Measurements from ENCODE around the gene ZFAND2A. TPM values are rescaled to one million over a fixed set of nuclear protein-coding genes. Genes with fewer than 3 reads are reported as not detected.

Gene ZFAND2A
- total RNA-seq, 1 donor from 2014 or later: 14.1 TPM

- Mint-ChIP-seq H3K4me1 (ENCODE audit: low read depth) (no peaks in the 10 kb centered on the region), H3K27me3 (peaks cover 24% of the 10 kb centered on the region), H3K9me3 (ENCODE audit: low read depth) (no peaks in the 10 kb centered on the region), H3K36me3 (ENCODE audit: insufficient read depth) (no peaks in the 10 kb centered on the region), H3K4me3 (ENCODE audit: low read depth) (no peak overlapping the region), H3K27ac (no peak overlapping the region)
- no peak for TF ChIP-seq CTCF (IDR thresholded peaks at IDR 0.05; ENCODE audit: unreplicated experiment)
- DNase-seq (ENCODE audit: low spot score, unreplicated experiment): no peak
Observed at GRCh38 chr7:1181031-1181430, 21.0 kb upstream of the ZFAND2A start.

GRCh38 chr7:1176891-1177373, 16.9 kb upstream of the ZFAND2A start:
- Mint-ChIP-seq H3K36me3 (ENCODE audit: insufficient read depth) (no peaks in the 10 kb centered on the region), H3K9me3 (ENCODE audit: low read depth) (no peaks in the 10 kb centered on the region), H3K4me1 (ENCODE audit: low read depth) (no peaks in the 10 kb centered on the region), H3K27ac (no peak overlapping the region), H3K4me3 (ENCODE audit: low read depth) (no peak overlapping the region), H3K27me3 (peaks cover 10% of the 10 kb centered on the region)
- TF ChIP-seq CTCF (IDR thresholded peaks at IDR 0.05; ENCODE audit: unreplicated experiment): peak; percentile 56
- peak; percentile 45 for DNase-seq (ENCODE audit: low spot score, unreplicated experiment)

GRCh38 chr7:1175967-1176851, 16.2 kb upstream of the ZFAND2A start:
- no peak overlapping the region for H3K4me3 Mint-ChIP-seq (ENCODE audit: low read depth)
- no peak overlapping the region for H3K27ac Mint-ChIP-seq
- H3K27me3 Mint-ChIP-seq: peaks cover 10% of the 10 kb centered on the region
- H3K36me3 Mint-ChIP-seq (ENCODE audit: insufficient read depth): no peaks in the 10 kb centered on the region
- no peaks in the 10 kb centered on the region for H3K4me1 Mint-ChIP-seq (ENCODE audit: low read depth)
- TF ChIP-seq CTCF (IDR thresholded peaks at IDR 0.05; ENCODE audit: unreplicated experiment): peak; percentile 96
- H3K9me3 Mint-ChIP-seq (ENCODE audit: low read depth): no peaks in the 10 kb centered on the region
- peak; percentile 90 for DNase-seq (ENCODE audit: low spot score, unreplicated experiment)

GRCh38 chr7:1175597-1175966, 15.6 kb upstream of the ZFAND2A start:
- Mint-ChIP-seq H3K4me3 (ENCODE audit: low read depth) (no peak overlapping the region), H3K9me3 (ENCODE audit: low read depth) (no peaks in the 10 kb centered on the region), H3K27me3 (peaks cover 8% of the 10 kb centered on the region), H3K36me3 (ENCODE audit: insufficient read depth) (no peaks in the 10 kb centered on the region), H3K4me1 (ENCODE audit: low read depth) (no peaks in the 10 kb centered on the region), H3K27ac (no peak overlapping the region)
- no peak for TF ChIP-seq CTCF (IDR thresholded peaks at IDR 0.05; ENCODE audit: unreplicated experiment)
- no peak for DNase-seq (ENCODE audit: low spot score, unreplicated experiment)

GRCh38 chr7:1174881-1175596, 15.0 kb upstream of the ZFAND2A start:
- H3K27ac Mint-ChIP-seq: no peak overlapping the region
- H3K4me1 Mint-ChIP-seq (ENCODE audit: low read depth): no peaks in the 10 kb centered on the region
- DNase-seq (ENCODE audit: low spot score, unreplicated experiment): no peak
- no peak for TF ChIP-seq CTCF (IDR thresholded peaks at IDR 0.05; ENCODE audit: unreplicated experiment)
- H3K27me3 Mint-ChIP-seq: peaks cover 3% of the 10 kb centered on the region
- H3K9me3 Mint-ChIP-seq (ENCODE audit: low read depth): no peaks in the 10 kb centered on the region
- H3K4me3 Mint-ChIP-seq (ENCODE audit: low read depth): no peak overlapping the region
- H3K36me3 Mint-ChIP-seq (ENCODE audit: insufficient read depth): no peaks in the 10 kb centered on the region
